ENCODE data around the gene FAM90A1.
"Not testable (repeated sequence)": the region's sequence is repeated elsewhere in the genome, so short reads cannot be mapped to it uniquely, and the experiment has no call there.

- TF ChIP-seq JUN (IDR thresholded peaks at IDR 0.05; ENCODE audit: borderline replicate concordance, insufficient read depth, insufficient read length, low read depth); CTCF (IDR thresholded peaks at IDR 0.05; ENCODE audit: extremely low read depth in 1 of 2, insufficient read depth in 1 of 2, low read depth in 1 of 2, low read length in 2 of 2); POLR2A (IDR thresholded peaks at IDR 0.05; ENCODE audit: low read depth, low read length); POLR2AphosphoS5 (IDR thresholded peaks at IDR 0.05; ENCODE audit: insufficient read depth, low read depth, low read length); EZH2 (IDR thresholded peaks at IDR 0.05; ENCODE audit: borderline replicate concordance, low read depth, low read length, severe bottlenecking); MAX (IDR thresholded peaks at IDR 0.05; ENCODE audit: insufficient read depth, insufficient read length); MYC (IDR thresholded peaks at IDR 0.05; ENCODE audit: low read depth, low read length); FOS (IDR thresholded peaks at IDR 0.05; ENCODE audit: borderline replicate concordance, insufficient read depth, low read length): not testable (repeated sequence)
These were observed 16.3 kb upstream of the FAM90A1 start for GRCh38 chr12:8243682-8244161.

All from endothelial cell of umbilical vein (primary cell).